Muscle of leg (tissue), 11 donors: Measurements from ENCODE around the gene RPS27A. TPM values are rescaled to one million over a fixed set of nuclear protein-coding genes. Genes with fewer than 3 reads are reported as not detected.
"Not testable (repeated sequence)": the region's sequence is repeated elsewhere in the genome, so short reads cannot be mapped to it uniquely, and the experiment has no call there.

Experiments
- DNase-seq: peaks from one replicate; pipeline ENCODE4 v3.0.0; 2013
- H3K27ac ChIP-seq: one replicate; pipeline ENCODE4 v1.5.1; 2013; ENCODE audit warnings: mild to moderate bottlenecking, low read length, control low read depth
- H3K27me3 ChIP-seq: one replicate; pipeline ENCODE4 v1.6.1; 2013; ENCODE audit warnings: low read length; ENCODE audit not compliant: control insufficient read depth, insufficient read depth
- H3K36me3 ChIP-seq: one replicate; pipeline ENCODE4 v1.6.1; 2013; ENCODE audit warnings: low read length; ENCODE audit not compliant: control insufficient read depth, insufficient read depth
- H3K4me1 ChIP-seq: one replicate; pipeline ENCODE4 v1.6.1; 2013; ENCODE audit warnings: low read length; ENCODE audit not compliant: control insufficient read depth, insufficient read depth
- H3K4me3 ChIP-seq: one replicate; pipeline ENCODE4 v1.5.1; 2013; ENCODE audit warnings: low read length, control low read depth
- H3K9me3 ChIP-seq: replicated peaks from 2 replicates; pipeline ENCODE4 v1.6.1; 2013; ENCODE audit warnings: low read depth, low read length; ENCODE audit not compliant: control insufficient read depth
- WGBS: methylation state at CpG from one replicate; pipeline ENCODE4 v1.1.5; 2013; ENCODE audit warnings: missing lambda C conversion rate; ENCODE audit not compliant: insufficient coverage; 5-methylcytosine and 5-hydroxymethylcytosine counted together
- polyA plus RNA-seq, 8 donors: library from polyadenylated mRNA; unstranded; fragments of 120-200 nt; gene quantifications; one replicate each; pipeline versions ENCODE4 v1.2.1 to v1.2.3, GENCODE V29; 2013; ENCODE audit warnings: inconsistent platforms in 1 of 8, low replicate concordance in 1 of 8; ENCODE audit not compliant: insufficient read length in 8 of 8, insufficient read depth in 1 of 8
- total RNA-seq: library from RNA; stranded (reverse); fragments of 120-200 nt; gene quantifications from one replicate; pipeline ENCODE4 v1.2.4, GENCODE V29; 2013

RPS27A gene
- total and polyA plus RNA-seq, 9 donors, result 2,013 to 3,214 (median 2,296) TPM

- not testable (repeated sequence) for H3K4me1 ChIP-seq, H3K4me3 ChIP-seq, H3K9me3 ChIP-seq, DNase-seq, H3K27me3 ChIP-seq, H3K27ac ChIP-seq
- whole genome bisulfite sequencing, result no CpG with 5 or more reads among the region's 3 CpGs
- peaks cover 36% of the 10 kb centered on the region for H3K36me3 ChIP-seq
Observed at GRCh38 chr2:55259586-55259985, 27.1 kb downstream of the RPS27A start.

- peak overlapping the region; percentile 58 for H3K4me3 ChIP-seq
Observed at GRCh38 chr2:55268288-55268906, 35.9 kb downstream of the RPS27A start.

GRCh38 chr2:55268907-55269644 lies 36.6 kb downstream of the RPS27A start, which contains the start of gene MTIF2:
Gene MTIF2 (minus strand): TSS chr2:55269231. CDS start chr2:55263858, 5,373 bp downstream.
- Histone ChIP-seq H3K27ac (peak within 1 kb of the TSS; percentile 92), H3K4me1 (peaks cover 10% of the 10 kb centered on the region), H3K27me3 (no peaks in the 10 kb centered on the region), H3K4me3 (peak within 1 kb of the TSS; percentile 58), H3K9me3 (no peaks in the 10 kb centered on the region), H3K36me3 (peaks cover 3% of the 10 kb centered on the region)
- peak; percentile 98 for DNase-seq
- 0% methylated on average over 42 of the region's 43 CpGs for WGBS

More at GRCh38 chr2:55268288-55268906, 35.9 kb downstream of the RPS27A start:
- peak; percentile 34 for DNase-seq
- H3K4me1 ChIP-seq, result peaks cover 10% of the 10 kb centered on the region
- WGBS, result 10% methylated on average over 10 of the region's 13 CpGs
- no peaks in the 10 kb centered on the region for H3K27me3 ChIP-seq
- H3K27ac ChIP-seq, result peak overlapping the region; percentile 92
- no peaks in the 10 kb centered on the region for H3K9me3 ChIP-seq
- peaks cover 8% of the 10 kb centered on the region for H3K36me3 ChIP-seq

DNA sequence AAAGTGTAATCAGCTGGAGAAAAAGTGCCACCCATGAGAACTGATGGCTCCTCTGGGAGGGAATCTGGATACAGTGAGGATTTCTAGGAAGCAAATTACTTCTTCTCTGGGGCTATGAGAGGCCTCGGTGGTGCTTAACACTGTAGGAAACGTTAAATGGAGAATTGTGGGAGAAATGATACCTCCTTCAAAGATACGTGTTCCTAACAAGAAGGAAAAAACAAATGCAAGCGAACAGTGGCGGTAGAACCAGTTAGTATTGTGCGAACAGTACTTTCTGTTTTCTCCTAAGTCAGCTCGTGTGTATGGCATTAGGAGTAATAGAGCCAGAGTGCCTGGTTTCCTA lies 37.1 kb downstream of the RPS27A start:
- Histone ChIP-seq H3K4me1 (peaks cover 10% of the 10 kb centered on the region), H3K27ac (peak overlapping the region; percentile 92), H3K27me3 (no peaks in the 10 kb centered on the region), H3K4me3 (peak overlapping the region; percentile 58), H3K9me3 (no peaks in the 10 kb centered on the region), H3K36me3 (no peaks in the 10 kb centered on the region)
- peak; percentile 30 for DNase-seq
- 35% methylated on average over 4 of the region's 7 CpGs for WGBS

DNA sequence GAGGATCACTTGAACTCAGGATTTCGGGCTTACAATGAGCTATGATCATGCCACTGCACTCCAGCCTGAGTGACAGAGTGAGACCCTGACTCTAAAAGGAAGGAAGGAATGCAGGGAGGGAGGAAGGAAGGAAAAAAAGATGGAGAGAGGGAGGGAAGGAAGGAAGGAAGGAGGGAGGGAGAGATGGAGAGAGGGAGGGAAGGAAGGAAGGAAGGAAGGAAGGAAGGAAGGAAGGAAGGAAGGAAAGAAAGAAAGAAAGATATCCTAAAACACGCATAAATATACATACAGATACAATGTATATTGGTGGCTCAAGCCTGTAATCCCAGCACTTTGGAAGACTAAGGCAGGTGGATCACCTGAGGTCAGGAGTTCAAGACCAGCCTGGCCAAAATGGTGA lies 41.9 kb downstream of the RPS27A start:
- H3K27me3 ChIP-seq, H3K36me3 ChIP-seq, H3K9me3 ChIP-seq, H3K4me3 ChIP-seq, DNase-seq, H3K4me1 ChIP-seq, H3K27ac ChIP-seq: not testable (repeated sequence)
- 100% methylated on average over 1 of the region's 2 CpGs for WGBS

- Histone ChIP-seq H3K27me3 (peaks cover 7% of the 10 kb centered on the region), H3K27ac (no peak overlapping the region), H3K4me1 (peaks cover 6% of the 10 kb centered on the region), H3K4me3 (no peak overlapping the region), H3K36me3 (no peaks in the 10 kb centered on the region), H3K9me3 (no peaks in the 10 kb centered on the region)
- DNase-seq, result no peak
- WGBS, result 67% methylated on average over 1 of the region's 3 CpGs
Observed at GRCh38 chr2:55277310-55277709, 44.8 kb downstream of the RPS27A start.

DNA sequence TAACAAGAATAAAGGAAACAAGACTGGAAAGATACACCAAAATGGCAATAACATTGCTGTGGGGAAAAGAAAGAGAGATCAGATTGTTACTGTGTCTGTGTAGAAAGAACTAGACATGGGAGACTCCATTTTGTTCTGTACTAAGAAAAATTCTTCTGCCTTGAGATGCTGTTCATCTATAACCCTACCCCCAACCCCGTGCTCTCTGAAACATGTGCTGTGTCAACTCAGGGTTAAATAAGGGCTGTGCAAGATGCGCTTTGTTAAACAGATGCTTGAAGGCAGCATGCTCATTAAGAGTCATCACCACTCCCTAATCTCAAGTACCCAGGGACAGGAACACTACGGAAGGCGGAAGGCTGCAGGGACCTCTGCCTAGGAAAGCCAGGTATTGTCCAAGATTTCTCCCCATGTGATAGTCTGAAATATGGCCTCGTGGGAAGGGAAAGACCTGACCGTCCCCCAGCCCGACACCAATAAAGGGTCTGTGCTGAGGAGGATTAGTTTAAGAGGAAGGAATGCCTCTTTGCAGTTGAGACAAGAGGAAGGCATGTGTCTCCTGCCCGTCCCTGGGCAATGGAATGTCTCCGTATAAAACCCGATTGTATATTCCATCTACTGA lies 46.8 kb downstream of the RPS27A start:
- H3K27me3 ChIP-seq, DNase-seq, H3K4me3 ChIP-seq, H3K9me3 ChIP-seq, H3K36me3 ChIP-seq, H3K4me1 ChIP-seq, H3K27ac ChIP-seq: not testable (repeated sequence)
- WGBS, result 30% methylated on average over 2 of the region's 10 CpGs

DNA sequence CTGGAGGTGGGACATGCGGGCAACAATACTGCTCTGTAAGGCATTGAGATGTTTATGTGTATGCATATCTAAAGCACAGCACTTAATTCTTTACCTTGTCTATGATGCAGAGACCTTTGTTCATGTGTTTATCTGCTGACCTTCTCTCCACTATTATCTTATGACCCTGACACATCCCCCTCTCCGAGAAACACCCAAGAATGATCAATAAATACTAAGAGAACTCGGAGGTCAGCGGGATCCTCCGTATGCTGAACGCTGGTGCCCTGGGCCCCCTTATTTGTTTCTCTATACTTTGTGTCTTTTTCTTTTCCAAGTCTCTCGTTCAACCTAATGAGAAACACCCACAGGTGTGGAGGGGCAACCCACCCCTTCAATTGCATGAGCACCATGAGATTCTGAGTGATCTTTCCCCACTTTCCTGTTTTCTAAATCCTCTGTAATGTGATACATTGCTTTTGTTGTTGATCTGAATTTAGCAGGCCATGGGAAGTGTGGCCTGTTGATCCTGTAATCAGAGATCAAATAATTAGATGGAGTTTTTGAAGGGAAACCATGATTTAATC lies 47.5 kb downstream of the RPS27A start:
- not testable (repeated sequence) for H3K4me1 ChIP-seq, H3K27me3 ChIP-seq, DNase-seq, H3K4me3 ChIP-seq, H3K9me3 ChIP-seq, H3K27ac ChIP-seq, H3K36me3 ChIP-seq
- WGBS, result 40% methylated on average over 2 of the region's 7 CpGs

- H3K4me3 ChIP-seq, result not testable (repeated sequence)
- WGBS, result 75% methylated on average over 3 of the region's 5 CpGs
Observed at GRCh38 chr2:55280851-55281546, 48.5 kb downstream of the RPS27A start.

More at GRCh38 chr2:55280851-55281546, 48.5 kb downstream of the RPS27A start:
- H3K27me3 ChIP-seq, H3K4me1 ChIP-seq, H3K36me3 ChIP-seq, H3K27ac ChIP-seq, H3K9me3 ChIP-seq, DNase-seq: not testable (repeated sequence)
